Loucy (cell line): ENCODE results near the gene BIRC3.

Experiments
- EZH2phosphoT487 ChIP-seq: fragments of 200-600 bp; IDR thresholded peaks from 2 replicates; pipeline ENCODE4 v1.6.1; 2018; ENCODE audit warnings: antibody characterized with exemption, mild to moderate bottlenecking, moderate library complexity, borderline replicate concordance
- TF ChIP-seq, protein P1 (sequence below): fragments of 200-600 bp; sonication (generic); conservative IDR thresholded peaks from 2 replicates; pipeline ENCODE4 v1.5.1; 2014; ENCODE audit warnings: mild to moderate bottlenecking, antibody characterized with exemption, low read length

GRCh38 chr11:102343809-102344208 is 26.5 kb downstream of the BIRC3 start:
- TF ChIP-seq, protein P1, sequence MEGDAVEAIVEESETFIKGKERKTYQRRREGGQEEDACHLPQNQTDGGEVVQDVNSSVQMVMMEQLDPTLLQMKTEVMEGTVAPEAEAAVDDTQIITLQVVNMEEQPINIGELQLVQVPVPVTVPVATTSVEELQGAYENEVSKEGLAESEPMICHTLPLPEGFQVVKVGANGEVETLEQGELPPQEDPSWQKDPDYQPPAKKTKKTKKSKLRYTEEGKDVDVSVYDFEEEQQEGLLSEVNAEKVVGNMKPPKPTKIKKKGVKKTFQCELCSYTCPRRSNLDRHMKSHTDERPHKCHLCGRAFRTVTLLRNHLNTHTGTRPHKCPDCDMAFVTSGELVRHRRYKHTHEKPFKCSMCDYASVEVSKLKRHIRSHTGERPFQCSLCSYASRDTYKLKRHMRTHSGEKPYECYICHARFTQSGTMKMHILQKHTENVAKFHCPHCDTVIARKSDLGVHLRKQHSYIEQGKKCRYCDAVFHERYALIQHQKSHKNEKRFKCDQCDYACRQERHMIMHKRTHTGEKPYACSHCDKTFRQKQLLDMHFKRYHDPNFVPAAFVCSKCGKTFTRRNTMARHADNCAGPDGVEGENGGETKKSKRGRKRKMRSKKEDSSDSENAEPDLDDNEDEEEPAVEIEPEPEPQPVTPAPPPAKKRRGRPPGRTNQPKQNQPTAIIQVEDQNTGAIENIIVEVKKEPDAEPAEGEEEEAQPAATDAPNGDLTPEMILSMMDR: no peak
- TF ChIP-seq EZH2phosphoT487: no peak
